ENCODE results near the gene TOX2. TPM values are rescaled to one million over a fixed set of nuclear protein-coding genes. Genes with fewer than 3 reads are reported as not detected.

TOX2 gene
- total and polyA plus RNA-seq, 2 of the 8 experiments (the other 6 are each of a cell fraction or from before 2014, with no cell fraction given) = 1.8 to 3.4 TPM

GRCh38 chr20:43938932-43939761 is 24.5 kb downstream of the TOX2 start:
- FAIRE-seq = no peak
- no peak overlapping the region for H3K27ac ChIP-seq (ENCODE audit: low read depth, low read length)
- H4K8ac ChIP-seq (ENCODE audit: extremely low read depth, insufficient read depth, low read length) = no peak overlapping the region
- CTCF ChIA-PET (ENCODE audit: partially characterized antibody) = interaction anchor here (0.6 to 2.0 kb wide), 7 partner anchors 10 to 373 kb away, joined by 3 to 6 read pairs (median 5); no protein-coding TSS in a partner anchor
- POLR2A ChIA-PET (ENCODE audit: partially characterized antibody) = no interaction called here
- H2BK120ac ChIP-seq (replicated peaks; ENCODE audit: low read depth, low read length) = no peak overlapping the region
- no peak overlapping the region for H3K4me2 ChIP-seq (ENCODE audit: insufficient read depth in 1 of 2, low read depth in 2 of 2, low read length in 2 of 2)
- no peaks in the 10 kb centered on the region; a peak in 1 of 7 replicates for H3K27me3 ChIP-seq (replicated peaks in 1 of 4; ENCODE audit: control insufficient read depth in 3 of 4, extremely low read depth in 1 of 4, insufficient read depth in 3 of 4, low read length in 3 of 4)
- no peak overlapping the region for H3K18ac ChIP-seq (ENCODE audit: extremely low read depth, low read length)
- no peaks in the 10 kb centered on the region for H3K9me3 ChIP-seq (ENCODE audit: insufficient read depth in 2 of 2, low read depth in 1 of 2, low read length in 1 of 2)
- no peaks in the 10 kb centered on the region for H3K36me3 ChIP-seq (ENCODE audit: control insufficient read depth in 2 of 4, insufficient read depth in 4 of 4, low read length in 3 of 4)
- no peak overlapping the region; the same call in 1 of the 2 replicates for H2BK5ac ChIP-seq (ENCODE audit: low read depth, low read length)
- no peaks in the 10 kb centered on the region for H3K79me1 ChIP-seq (ENCODE audit: low read depth, low read length)
- no peak overlapping the region; a peak in 1 of 7 replicates for H3K9ac ChIP-seq (replicated peaks in 1 of 4; ENCODE audit: extremely low read depth in 1 of 4, low read depth in 3 of 4, low read length in 3 of 4)
- no peak overlapping the region for H3K23ac ChIP-seq (ENCODE audit: insufficient read length)
- no peak overlapping the region for H3K14ac ChIP-seq (ENCODE audit: insufficient read length)
- no peaks in the 10 kb centered on the region for H3K79me2 ChIP-seq (ENCODE audit: control insufficient read depth in 1 of 2, insufficient read depth in 2 of 2, low read length in 2 of 2)
- WGBS, 2 experiments (ENCODE audit: extremely low coverage in 1 of 2, insufficient coverage in 1 of 2, insufficient read length in 1 of 2, insufficient replicate concordance in 2 of 2, low coverage in 1 of 2, low lambda C conversion rate in 2 of 2, missing lambda C conversion rate in 1 of 2) = 78% methylated on average over 9 of the region's 9 CpGs; no CpG with 5 or more reads in 1 of the 2 experiments
- no peak overlapping the region for H4K91ac ChIP-seq (replicated peaks; ENCODE audit: insufficient read length, low read length)
- H3K4me1 ChIP-seq (replicated peaks in 1 of 4; ENCODE audit: control insufficient read depth in 3 of 4, insufficient read depth in 4 of 4, low read length in 3 of 4) = peaks cover 0 to 3% (median 0%) of the 10 kb centered on the region in 4 experiments; a peak in 4 of 7 replicates
- DNase-seq (ENCODE audit: low read depth in 1 of 2, low spot score in 2 of 2) = no peak
- no peak overlapping the region for H2BK15ac ChIP-seq (ENCODE audit: low read length)
- H4K5ac ChIP-seq (ENCODE audit: insufficient read length, low read depth, low read length) = no peak overlapping the region
- no peak overlapping the region for H2AK5ac ChIP-seq (ENCODE audit: low read depth, low read length)
- no peak overlapping the region for H3K4me3 ChIP-seq (ENCODE audit: extremely low read depth in 1 of 4, insufficient read depth in 2 of 4, low read depth in 3 of 4, low read length in 4 of 4)
- H3K4ac ChIP-seq (replicated peaks; ENCODE audit: insufficient read length, low read depth, low read length) = no peak overlapping the region
- H3K23me2 ChIP-seq (ENCODE audit: low read depth, low read length) = peaks cover 1% of the 10 kb centered on the region; the same call in 1 of the 2 replicates
- H4K20me1 ChIP-seq (replicated peaks in 1 of 2; ENCODE audit: control insufficient read depth in 1 of 2, insufficient read depth in 2 of 2, low read length in 2 of 2) = no peaks in the 10 kb centered on the region
- H2AFZ ChIP-seq (ENCODE audit: low read length) = no peak overlapping the region
- no peak overlapping the region for H2BK12ac ChIP-seq (ENCODE audit: low read depth, low read length)
- H2BK20ac ChIP-seq (ENCODE audit: low read length) = no peak overlapping the region
- H3K56ac ChIP-seq (replicated peaks; ENCODE audit: insufficient read length, low read depth, low read length) = no peak overlapping the region
- TF ChIP-seq, protein P1, sequence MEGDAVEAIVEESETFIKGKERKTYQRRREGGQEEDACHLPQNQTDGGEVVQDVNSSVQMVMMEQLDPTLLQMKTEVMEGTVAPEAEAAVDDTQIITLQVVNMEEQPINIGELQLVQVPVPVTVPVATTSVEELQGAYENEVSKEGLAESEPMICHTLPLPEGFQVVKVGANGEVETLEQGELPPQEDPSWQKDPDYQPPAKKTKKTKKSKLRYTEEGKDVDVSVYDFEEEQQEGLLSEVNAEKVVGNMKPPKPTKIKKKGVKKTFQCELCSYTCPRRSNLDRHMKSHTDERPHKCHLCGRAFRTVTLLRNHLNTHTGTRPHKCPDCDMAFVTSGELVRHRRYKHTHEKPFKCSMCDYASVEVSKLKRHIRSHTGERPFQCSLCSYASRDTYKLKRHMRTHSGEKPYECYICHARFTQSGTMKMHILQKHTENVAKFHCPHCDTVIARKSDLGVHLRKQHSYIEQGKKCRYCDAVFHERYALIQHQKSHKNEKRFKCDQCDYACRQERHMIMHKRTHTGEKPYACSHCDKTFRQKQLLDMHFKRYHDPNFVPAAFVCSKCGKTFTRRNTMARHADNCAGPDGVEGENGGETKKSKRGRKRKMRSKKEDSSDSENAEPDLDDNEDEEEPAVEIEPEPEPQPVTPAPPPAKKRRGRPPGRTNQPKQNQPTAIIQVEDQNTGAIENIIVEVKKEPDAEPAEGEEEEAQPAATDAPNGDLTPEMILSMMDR (IDR thresholded peaks at IDR 0.05; ENCODE audit: control extremely low read depth in 1 of 3, insufficient read depth in 1 of 3, low read depth in 1 of 3, low read length in 3 of 3) = no peak
- TF ChIP-seq, protein P2, sequence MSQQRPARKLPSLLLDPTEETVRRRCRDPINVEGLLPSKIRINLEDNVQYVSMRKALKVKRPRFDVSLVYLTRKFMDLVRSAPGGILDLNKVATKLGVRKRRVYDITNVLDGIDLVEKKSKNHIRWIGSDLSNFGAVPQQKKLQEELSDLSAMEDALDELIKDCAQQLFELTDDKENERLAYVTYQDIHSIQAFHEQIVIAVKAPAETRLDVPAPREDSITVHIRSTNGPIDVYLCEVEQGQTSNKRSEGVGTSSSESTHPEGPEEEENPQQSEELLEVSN (IDR thresholded peaks at IDR 0.05) = no peak
- TF ChIP-seq CBX8 (IDR thresholded peaks at IDR 0.05; ENCODE audit: borderline replicate concordance, low read depth, low read length) (no peak), EGR1 (IDR thresholded peaks at IDR 0.05; ENCODE audit: borderline replicate concordance, low read depth, low read length) (no peak), FOSL1 (IDR thresholded peaks at IDR 0.05; ENCODE audit: insufficient read depth, low read depth, low read length) (no peak), SUZ12 (IDR thresholded peaks at IDR 0.05; ENCODE audit: low read length) (no peak), GABPA (IDR thresholded peaks at IDR 0.05; ENCODE audit: borderline replicate concordance, insufficient read depth, low read length) (no peak), SP1 (IDR thresholded peaks at IDR 0.05; ENCODE audit: low read depth, low read length) (no peak), BRCA1 (IDR thresholded peaks at IDR 0.05; ENCODE audit: low read depth, low read length) (no peak)

All from H1 (cell line).